ENCODE data around the gene RPP25L. TPM values are rescaled to one million over a fixed set of nuclear protein-coding genes. Genes with fewer than 3 reads are reported as not detected.

The RPP25L gene
- total RNA-seq, 1 donor from 2014 or later, result 21.0 TPM

- intact Hi-C loops (cut with micrococcal nuclease), result no loop called here
Observed at GRCh38 chr9:34573599-34574325, 38.1 kb downstream of the RPP25L start.

- intact Hi-C loops (cut with micrococcal nuclease), result no loop called here
Observed at GRCh38 chr9:34572628-34573027, 39.3 kb downstream of the RPP25L start.

- intact Hi-C loops (cut with micrococcal nuclease), result no loop called here
Observed at GRCh38 chr9:34572092-34572491, 39.8 kb downstream of the RPP25L start.

- intact Hi-C loops (cut with micrococcal nuclease), result no loop called here
Observed at GRCh38 chr9:34571481-34571810, 40.5 kb downstream of the RPP25L start.

GRCh38 chr9:34570809-34571480 is 41.0 kb downstream of the RPP25L start:
- intact Hi-C loops (cut with micrococcal nuclease), result no loop called here

GRCh38 chr9:34570376-34570775 is 41.5 kb downstream of the RPP25L start:
- intact Hi-C loops (cut with micrococcal nuclease), result no loop called here

GRCh38 chr9:34568774-34569173 is 43.1 kb downstream of the RPP25L start:
- intact Hi-C loops (cut with micrococcal nuclease), result no loop called here

- intact Hi-C loops (cut with micrococcal nuclease), result no loop called here
Observed at GRCh38 chr9:34568133-34568532, 43.8 kb downstream of the RPP25L start.

- intact Hi-C loops (cut with micrococcal nuclease), result no loop called here
Observed at GRCh38 chr9:34566972-34567371, 44.9 kb downstream of the RPP25L start.

- intact Hi-C loops (cut with micrococcal nuclease), result no loop called here
Observed at GRCh38 chr9:34566322-34566721, 45.6 kb downstream of the RPP25L start.

GRCh38 chr9:34565856-34566255 is 46.0 kb downstream of the RPP25L start:
- intact Hi-C loops (cut with micrococcal nuclease), result no loop called here

GRCh38 chr9:34564617-34565016 is 47.3 kb downstream of the RPP25L start:
- intact Hi-C loops (cut with micrococcal nuclease), result no loop called here

GRCh38 chr9:34563262-34563661 is 48.6 kb downstream of the RPP25L start:
- intact Hi-C loops (cut with micrococcal nuclease), result no loop called here

GRCh38 chr9:34562135-34562745 is 49.7 kb downstream of the RPP25L start:
- intact Hi-C loops (cut with micrococcal nuclease), result no loop called here

GRCh38 chr9:34560599-34561214 is 51.2 kb downstream of the RPP25L start:
- intact Hi-C loops (cut with micrococcal nuclease), result no loop called here

Other genes starting within 250 kb of the RPP25L start
- 1.2 and 1.7 TPM in 2 replicates for gene MYORG, start 235.2 kb downstream of the RPP25L start, total RNA-seq
- gene FAM219A, start 153.5 kb downstream of the RPP25L start, total RNA-seq, result 16.6 and 19.0 TPM in 2 replicates
- gene DNAI1, start 153.3 kb downstream of the RPP25L start, total RNA-seq, result not detected in 2 replicates
- gene ENHO, start 89.1 kb downstream of the RPP25L start, total RNA-seq, result 0.20 TPM in 1 of 2 replicates, not detected in the other
- not detected in 2 replicates for gene CNTFR, start 22.4 kb downstream of the RPP25L start, total RNA-seq
- 108 and 115 TPM in 2 replicates for gene DCTN3, start 8.4 kb upstream of the RPP25L start, total RNA-seq
- gene ARID3C, start 17.0 kb upstream of the RPP25L start, total RNA-seq, result 0.49 TPM in 1 of 2 replicates, not detected in the other
- gene SIGMAR1, start 25.7 kb upstream of the RPP25L start, total RNA-seq, result 63.0 and 64.1 TPM in 2 replicates
- 108 and 110 TPM in 2 replicates for gene GALT, start 34.6 kb upstream of the RPP25L start, total RNA-seq
- gene IL11RA, start 40.1 kb upstream of the RPP25L start, total RNA-seq, result 64.5 and 64.8 TPM in 2 replicates
- 0.39 TPM in 1 of 2 replicates, not detected in the other for gene CCL27, start 50.6 kb upstream of the RPP25L start, total RNA-seq
- gene CCL19, start 79.2 kb upstream of the RPP25L start, total RNA-seq, result not detected in 2 replicates
- gene CCL21, start 98.0 kb upstream of the RPP25L start, total RNA-seq, result not detected in 2 replicates